ENCODE results near the gene MSANTD1. TPM values are rescaled to one million over a fixed set of nuclear protein-coding genes. Genes with fewer than 3 reads are reported as not detected.

MSANTD1 gene
- polyA plus RNA-seq, 1 of the 3 experiments (the other 2 are of a cell fraction) = 0.15 TPM

GRCh38 chr4:3235030-3235345 is 14.0 kb upstream of the MSANTD1 start:
- no peak overlapping the region for H3K4me2 ChIP-seq
- H3K27ac ChIP-seq (ENCODE audit: low read depth in 2 of 2, low read length in 1 of 2) = no peak overlapping the region; a peak in 1 of 4 replicates
- H3K9ac ChIP-seq = no peak overlapping the region
- WGBS (ENCODE audit: low lambda C conversion rate) = 95% methylated on average over 9 of the region's 14 CpGs
- ChIA-PET CTCF (interaction anchor here (0.6 kb wide), 1 partner anchor 77 kb away, joined by 3 read pairs; no protein-coding TSS in a partner anchor), POLR2A (no interaction called here)
- H3K9me3 ChIP-seq = no peaks in the 10 kb centered on the region
- no peaks in the 10 kb centered on the region for H3K79me2 ChIP-seq (ENCODE audit: insufficient read depth)
- no peak overlapping the region for H3K4me3 ChIP-seq (ENCODE audit: low read depth in 2 of 2, low read length in 1 of 2)
- no peaks in the 10 kb centered on the region for H4K20me1 ChIP-seq (ENCODE audit: insufficient read depth)
- TF ChIP-seq MXI1 (IDR thresholded peaks at IDR 0.05; ENCODE audit: low read depth, low read length) (no peak), RFX5 (IDR thresholded peaks at IDR 0.05; ENCODE audit: low read length) (no peak), YY1 (IDR thresholded peaks at IDR 0.05; ENCODE audit: low read depth) (no peak), NRF1 (IDR thresholded peaks at IDR 0.05; ENCODE audit: low read depth, low read length) (no peak), FOXM1 (IDR thresholded peaks at IDR 0.05; ENCODE audit: low read depth) (no peak), SIN3A (IDR thresholded peaks at IDR 0.05; ENCODE audit: borderline replicate concordance, low read depth, low read length) (no peak), FOSL2 (IDR thresholded peaks at IDR 0.05; ENCODE audit: borderline replicate concordance, low read depth) (no peak)
- TF ChIP-seq, protein P1, sequence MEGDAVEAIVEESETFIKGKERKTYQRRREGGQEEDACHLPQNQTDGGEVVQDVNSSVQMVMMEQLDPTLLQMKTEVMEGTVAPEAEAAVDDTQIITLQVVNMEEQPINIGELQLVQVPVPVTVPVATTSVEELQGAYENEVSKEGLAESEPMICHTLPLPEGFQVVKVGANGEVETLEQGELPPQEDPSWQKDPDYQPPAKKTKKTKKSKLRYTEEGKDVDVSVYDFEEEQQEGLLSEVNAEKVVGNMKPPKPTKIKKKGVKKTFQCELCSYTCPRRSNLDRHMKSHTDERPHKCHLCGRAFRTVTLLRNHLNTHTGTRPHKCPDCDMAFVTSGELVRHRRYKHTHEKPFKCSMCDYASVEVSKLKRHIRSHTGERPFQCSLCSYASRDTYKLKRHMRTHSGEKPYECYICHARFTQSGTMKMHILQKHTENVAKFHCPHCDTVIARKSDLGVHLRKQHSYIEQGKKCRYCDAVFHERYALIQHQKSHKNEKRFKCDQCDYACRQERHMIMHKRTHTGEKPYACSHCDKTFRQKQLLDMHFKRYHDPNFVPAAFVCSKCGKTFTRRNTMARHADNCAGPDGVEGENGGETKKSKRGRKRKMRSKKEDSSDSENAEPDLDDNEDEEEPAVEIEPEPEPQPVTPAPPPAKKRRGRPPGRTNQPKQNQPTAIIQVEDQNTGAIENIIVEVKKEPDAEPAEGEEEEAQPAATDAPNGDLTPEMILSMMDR (IDR thresholded peaks at IDR 0.05) = no peak
- TF ChIP-seq, protein P2, sequence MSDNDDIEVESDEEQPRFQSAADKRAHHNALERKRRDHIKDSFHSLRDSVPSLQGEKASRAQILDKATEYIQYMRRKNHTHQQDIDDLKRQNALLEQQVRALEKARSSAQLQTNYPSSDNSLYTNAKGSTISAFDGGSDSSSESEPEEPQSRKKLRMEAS (IDR thresholded peaks at IDR 0.05; ENCODE audit: low read depth) = no peak
- peaks cover 14 to 71% of the 10 kb centered on the region in 2 experiments for H3K36me3 ChIP-seq (replicated peaks in 1 of 2; ENCODE audit: control insufficient read depth in 1 of 2, insufficient read depth in 2 of 2, low read length in 1 of 2)
- H2AFZ ChIP-seq (ENCODE audit: low read depth) = no peak overlapping the region
- H3K4me1 ChIP-seq (ENCODE audit: control insufficient read depth in 1 of 2, insufficient read depth in 2 of 2, low read depth in 1 of 2, low read length in 1 of 2) = peaks cover 0 to 29% of the 10 kb centered on the region in 2 experiments; a peak in 2 of 4 replicates
- no peaks in the 10 kb centered on the region for H3K9me2 ChIP-seq
- no peaks in the 10 kb centered on the region for H3F3A ChIP-seq (replicated peaks; ENCODE audit: insufficient read depth)
- no peak for DNase-seq
- no peaks in the 10 kb centered on the region for H3K27me3 ChIP-seq (ENCODE audit: insufficient read depth)

DNA sequence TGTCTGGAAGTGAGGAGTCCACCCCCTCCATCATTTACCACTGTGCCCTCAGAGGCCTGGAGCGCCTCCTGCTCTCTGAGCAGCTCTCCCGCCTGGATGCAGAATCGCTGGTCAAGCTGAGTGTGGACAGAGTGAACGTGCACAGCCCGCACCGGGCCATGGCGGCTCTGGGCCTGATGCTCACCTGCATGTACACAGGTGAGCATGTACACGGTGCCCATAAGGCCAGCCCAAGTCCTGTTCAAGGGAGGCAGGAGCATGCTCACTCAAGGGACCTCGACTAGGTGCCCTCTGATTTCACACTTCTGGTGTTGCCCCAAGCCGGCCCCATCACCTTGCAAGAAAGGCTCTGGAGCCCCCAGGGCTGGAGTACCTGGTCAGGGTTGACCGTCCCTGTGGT is 13.4 kb upstream of the MSANTD1 start:
- Histone ChIP-seq H4K20me1 (ENCODE audit: insufficient read depth) (no peaks in the 10 kb centered on the region), H3K27me3 (ENCODE audit: insufficient read depth) (no peaks in the 10 kb centered on the region), H3K9me2 (no peaks in the 10 kb centered on the region), H3K9ac (no peak overlapping the region), H3K4me2 (no peak overlapping the region), H3K27ac (ENCODE audit: low read depth in 2 of 2, low read length in 1 of 2) (no peak overlapping the region), H3K9me3 (no peaks in the 10 kb centered on the region), H3K36me3 (replicated peaks in 1 of 2; ENCODE audit: control insufficient read depth in 1 of 2, insufficient read depth in 2 of 2, low read length in 1 of 2) (peaks cover 9 to 73% of the 10 kb centered on the region in 2 experiments), H3K4me1 (ENCODE audit: control insufficient read depth in 1 of 2, insufficient read depth in 2 of 2, low read depth in 1 of 2, low read length in 1 of 2) (peaks cover 0 to 35% of the 10 kb centered on the region in 2 experiments; a peak in 2 of 4 replicates), H2AFZ (ENCODE audit: low read depth) (no peak overlapping the region), H3K4me3 (ENCODE audit: low read depth in 2 of 2, low read length in 1 of 2) (no peak overlapping the region), H3F3A (replicated peaks; ENCODE audit: insufficient read depth) (no peaks in the 10 kb centered on the region), H3K79me2 (ENCODE audit: insufficient read depth) (no peaks in the 10 kb centered on the region)
- TF ChIP-seq EZH2phosphoT487 (IDR thresholded peaks at IDR 0.05; ENCODE audit: borderline replicate concordance, low read depth) = no peak
- TF ChIP-seq, protein P2 (IDR thresholded peaks at IDR 0.05; ENCODE audit: low read depth) = no peak
- TF ChIP-seq SMC3 (IDR thresholded peaks at IDR 0.05; ENCODE audit: low read depth, low read length) = no peak
- TF ChIP-seq RAD21 (IDR thresholded peaks at IDR 0.05; ENCODE audit: low read length) = no peak
- TF ChIP-seq JUND (IDR thresholded peaks at IDR 0.05) = no peak
- no peak for TF ChIP-seq IRF3 (IDR thresholded peaks at IDR 0.05; ENCODE audit: low read depth, low read length)
- no peak for TF ChIP-seq FOSL2 (IDR thresholded peaks at IDR 0.05; ENCODE audit: borderline replicate concordance, low read depth)
- TF ChIP-seq, protein P1 (IDR thresholded peaks at IDR 0.05) = no peak
- TF ChIP-seq RFX5 (IDR thresholded peaks at IDR 0.05; ENCODE audit: low read length) = no peak
- no peak for TF ChIP-seq NRF1 (IDR thresholded peaks at IDR 0.05; ENCODE audit: low read depth, low read length)
- no peak for TF ChIP-seq MEF2A (IDR thresholded peaks at IDR 0.05; ENCODE audit: borderline replicate concordance, low read depth)
- TF ChIP-seq MXI1 (IDR thresholded peaks at IDR 0.05; ENCODE audit: low read depth, low read length) = no peak
- CTCF ChIA-PET = interaction anchor here (0.6 kb wide), 1 partner anchor 76 kb away, joined by 3 read pairs; no protein-coding TSS in a partner anchor
- no peak for DNase-seq
- POLR2A ChIA-PET = no interaction called here
- WGBS (ENCODE audit: low lambda C conversion rate) = 100% methylated on average over 6 of the region's 11 CpGs
